HepG2 (cell line): Measurements from ENCODE around the gene SPATA33. TPM values are rescaled to one million over a fixed set of nuclear protein-coding genes. Genes with fewer than 3 reads are reported as not detected.
A peak's percentile ranks its signal among the peaks of the same experiment; 100 is the strongest.

Experiments
- AKNA ChIP-seq: sonication (generic); formaldehyde crosslinking; IDR thresholded peaks from 2 replicates; pipeline ENCODE4 v1.4.0; 2020; ENCODE audit warnings: missing genetic modification reagents, borderline replicate concordance
- BORCS8-MEF2B ChIP-seq: sonication (generic); formaldehyde crosslinking; IDR thresholded peaks from 2 replicates; pipeline ENCODE4 v1.8.0; 2022; ENCODE audit warnings: mild to moderate bottlenecking, missing genetic modification reagents
- FUBP1 ChIP-seq: sonication (generic); formaldehyde crosslinking; IDR thresholded peaks from 2 replicates; pipeline ENCODE4 v1.5.1; 2020; ENCODE audit warnings: missing genetic modification reagents, mild to moderate bottlenecking, borderline replicate concordance
- HNRNPK ChIP-seq: fragments of 200-400 bp; formaldehyde crosslinking; IDR thresholded peaks from 2 replicates; pipeline ENCODE4 v1.6.1; 2018; ENCODE audit warnings: low read length, low read depth, moderate library complexity, mild to moderate bottlenecking; ENCODE audit not compliant: poor library complexity, severe bottlenecking
- KLF16 ChIP-seq, 2 experiments: sonication (generic) in 1 of 2; formaldehyde crosslinking in 1 of 2; IDR thresholded peaks; 2 replicates each; pipeline versions ENCODE4 v1.6.1 to v1.8.0; 2016 to 2023; ENCODE audit warnings: missing genetic modification reagents in 2 of 2, missing compliant biosample characterization in 1 of 2
- MTF1 ChIP-seq: sonication (generic); formaldehyde crosslinking; IDR thresholded peaks from 2 replicates; pipeline ENCODE4 v1.5.0; 2020; ENCODE audit warnings: missing genetic modification reagents
- TGIF2 ChIP-seq: IDR thresholded peaks from 2 replicates; pipeline ENCODE4 v1.6.1; 2016; ENCODE audit warnings: control low read depth, missing compliant biosample characterization
- ZNF142 ChIP-seq: sonication (generic); formaldehyde crosslinking; IDR thresholded peaks from 2 replicates; pipeline ENCODE4 v1.4.0; 2020; ENCODE audit warnings: missing genetic modification reagents
- ZNF816 ChIP-seq: sonication (generic); formaldehyde crosslinking; IDR thresholded peaks from 2 replicates; pipeline ENCODE4 v1.8.0; 2022; ENCODE audit warnings: missing genetic modification reagents, mild to moderate bottlenecking, borderline replicate concordance
- polyA plus RNA-seq, 8 experiments: library from polyadenylated mRNA; depleted of rRNA in 3 of 8; stranded (reverse) in 7 of 8; unstranded in 1 of 8; fragments of >200 nt; fragmentation: Illumina TruSeq in 4 of 8; extraction: Trizol in 4 of 8; gene quantifications; 2 replicates each; pipeline versions ENCODE4 v1.2.1 to v1.2.3, GENCODE V29; 2011 to 2016; ENCODE audit warnings: low read depth in 4 of 8, missing spikeins in 1 of 8, mixed read lengths in 1 of 8; ENCODE audit not compliant: insufficient read depth in 1 of 8
- total RNA-seq, 5 experiments: library from RNA; depleted of rRNA; stranded (reverse); fragments of >200 nt; fragmentation: Illumina TruSeq; extraction: Trizol; gene quantifications; 2 replicates each; pipeline ENCODE4 v1.2.3, GENCODE V29; 2016; ENCODE audit warnings: low read depth in 1 of 5
- TF ChIP-seq, protein P1 (sequence below): sonication (generic); formaldehyde crosslinking; IDR thresholded peaks from 2 replicates; pipeline ENCODE4 v1.4.0; 2020; ENCODE audit warnings: missing genetic modification reagents, mild to moderate bottlenecking, borderline replicate concordance

Gene SPATA33
- total and polyA plus RNA-seq, 2 of the 13 experiments (the other 11 are each of a cell fraction or from before 2014, with no cell fraction given): 5.7 to 11.0 TPM

DNA sequence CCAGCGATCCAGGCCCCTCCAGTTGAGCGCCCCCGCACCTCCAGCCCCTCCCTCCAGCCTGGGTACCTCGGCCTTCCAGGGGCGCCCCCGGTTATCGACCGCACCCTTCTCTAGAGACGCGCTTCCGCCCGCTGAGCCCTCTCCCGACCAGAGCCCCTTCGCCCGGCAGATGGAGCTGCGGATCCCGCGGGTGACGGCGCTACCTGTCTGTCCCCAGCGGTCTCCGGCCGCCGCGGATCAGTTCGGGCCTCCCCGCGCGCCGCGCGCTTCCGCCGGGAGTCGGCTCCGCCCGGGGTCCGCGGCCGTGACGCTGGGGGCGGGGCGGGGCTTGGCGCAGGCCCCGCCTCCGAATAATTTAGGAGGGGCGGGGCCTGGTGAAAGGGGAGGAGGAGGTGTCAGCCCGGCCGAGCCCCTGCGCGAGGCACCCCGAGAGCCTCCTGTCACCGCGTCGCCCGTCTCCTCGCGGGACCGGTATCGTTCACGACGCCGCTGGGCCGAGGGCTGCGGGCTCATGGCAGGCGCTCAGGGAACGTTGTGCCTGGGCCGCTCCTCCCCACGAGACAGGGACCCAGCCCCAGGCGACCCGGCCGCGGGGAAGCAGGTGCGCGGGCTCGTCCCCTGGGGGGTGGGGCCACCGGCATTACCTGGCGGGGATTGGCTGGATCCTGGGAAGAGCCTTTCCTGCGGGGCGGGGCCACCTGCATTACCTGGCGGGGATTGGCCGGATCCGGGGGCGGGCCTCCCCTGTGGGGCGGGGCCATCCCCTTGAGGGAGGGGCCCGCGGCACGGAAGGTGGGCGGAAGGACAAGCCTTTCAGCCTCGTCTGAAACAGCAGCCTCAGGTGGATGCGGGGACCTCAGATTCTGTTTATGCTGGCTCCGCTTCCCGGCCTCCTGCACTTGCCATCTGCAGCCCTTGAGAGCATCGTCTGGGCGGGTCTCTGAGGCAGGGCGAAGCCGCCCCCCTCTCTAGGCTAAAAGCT, 44.1 kb downstream of the SPATA33 start, which contains the start of gene SPATA2L (continued):
- peak; percentile 93 for TF ChIP-seq ZNF142
- TF ChIP-seq KLF16 (CRISPR knock-in tag; IDR thresholded peaks at IDR 0.05): no peak; a peak in 1 of 4 replicates
- peak; percentile 78 for TF ChIP-seq BORCS8-MEF2B (CRISPR knock-in tag)
- TF ChIP-seq FUBP1 (CRISPR knock-in tag): no peak
- TF ChIP-seq MTF1 (CRISPR knock-in tag): no peak
- peak; percentile 51 for TF ChIP-seq HNRNPK
- no peak for TF ChIP-seq AKNA (CRISPR knock-in tag)
- TF ChIP-seq, protein P1, sequence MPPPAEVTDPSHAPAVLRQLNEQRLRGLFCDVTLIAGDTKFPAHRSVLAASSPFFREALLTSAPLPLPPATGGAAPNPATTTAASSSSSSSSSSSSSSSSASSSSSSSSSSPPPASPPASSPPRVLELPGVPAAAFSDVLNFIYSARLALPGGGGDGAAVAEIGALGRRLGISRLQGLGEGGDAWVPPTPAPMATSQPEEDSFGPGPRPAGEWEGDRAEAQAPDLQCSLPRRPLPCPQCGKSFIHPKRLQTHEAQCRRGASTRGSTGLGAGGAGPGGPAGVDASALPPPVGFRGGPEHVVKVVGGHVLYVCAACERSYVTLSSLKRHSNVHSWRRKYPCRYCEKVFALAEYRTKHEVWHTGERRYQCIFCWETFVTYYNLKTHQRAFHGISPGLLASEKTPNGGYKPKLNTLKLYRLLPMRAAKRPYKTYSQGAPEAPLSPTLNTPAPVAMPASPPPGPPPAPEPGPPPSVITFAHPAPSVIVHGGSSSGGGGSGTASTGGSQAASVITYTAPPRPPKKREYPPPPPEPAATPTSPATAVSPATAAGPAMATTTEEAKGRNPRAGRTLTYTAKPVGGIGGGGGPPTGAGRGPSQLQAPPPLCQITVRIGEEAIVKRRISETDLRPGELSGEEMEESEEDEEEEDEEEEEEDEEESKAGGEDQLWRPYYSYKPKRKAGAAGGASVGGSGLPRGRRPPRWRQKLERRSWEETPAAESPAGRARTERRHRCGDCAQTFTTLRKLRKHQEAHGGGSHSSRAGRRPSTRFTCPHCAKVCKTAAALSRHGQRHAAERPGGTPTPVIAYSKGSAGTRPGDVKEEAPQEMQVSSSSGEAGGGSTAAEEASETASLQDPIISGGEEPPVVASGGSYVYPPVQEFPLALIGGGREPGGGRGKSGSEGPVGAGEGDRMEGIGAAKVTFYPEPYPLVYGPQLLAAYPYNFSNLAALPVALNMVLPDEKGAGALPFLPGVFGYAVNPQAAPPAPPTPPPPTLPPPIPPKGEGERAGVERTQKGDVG (CRISPR knock-in tag): no peak
- peak; percentile 44; the same call in 1 of the 2 replicates for TF ChIP-seq TGIF2
- no peak for TF ChIP-seq ZNF816 (CRISPR knock-in tag)
